Neural cell (in vitro differentiated cells): ENCODE data around the gene C1orf185.

Source experiments
- EP300 ChIP-seq: fragments of 450-650 bp; conservative IDR thresholded peaks from 2 replicates; pipeline ENCODE4 v1.6.1; 2014; ENCODE audit warnings: antibody characterized with exemption, mild to moderate bottlenecking, moderate library complexity; ENCODE audit not compliant: poor library complexity, severe bottlenecking
- EZH2 ChIP-seq: fragments of 200-600, 300-800 bp; shearing (Covaris generic), sonication (generic); IDR thresholded peaks from 2 replicates; pipeline ENCODE4 v1.6.1; 2014; ENCODE audit warnings: antibody characterized with exemption, low read length, borderline replicate concordance, mild to moderate bottlenecking; ENCODE audit not compliant: insufficient read depth, poor library complexity, severe bottlenecking
- MXI1 ChIP-seq: fragments of 450-650 bp; conservative IDR thresholded peaks from 2 replicates; pipeline ENCODE4 v1.6.1; 2014; ENCODE audit warnings: antibody characterized with exemption, mild to moderate bottlenecking; ENCODE audit not compliant: poor library complexity, severe bottlenecking
- POLR2AphosphoS5 ChIP-seq: IDR thresholded peaks from 2 replicates; pipeline ENCODE4 v1.6.1; 2012
- RAD21 ChIP-seq: fragments of 450-650 bp; conservative IDR thresholded peaks from 2 replicates; pipeline ENCODE4 v1.6.1; 2014; ENCODE audit warnings: antibody characterized with exemption, mild to moderate bottlenecking, moderate library complexity
- SMC3 ChIP-seq: fragments of 450-650 bp; conservative IDR thresholded peaks from 2 replicates; pipeline ENCODE4 v1.6.1; 2014; ENCODE audit warnings: antibody characterized with exemption, mild to moderate bottlenecking, moderate library complexity; ENCODE audit not compliant: poor library complexity
- TAF1 ChIP-seq: IDR thresholded peaks from 2 replicates; pipeline ENCODE4 v1.6.1; 2012; ENCODE audit warnings: low read depth
- TF ChIP-seq, protein P1 (sequence below): fragments of 450-650 bp; IDR thresholded peaks from 2 replicates; pipeline ENCODE4 v1.5.1; 2014; ENCODE audit warnings: antibody characterized with exemption, mild to moderate bottlenecking, moderate library complexity; ENCODE audit not compliant: poor library complexity, severe bottlenecking
- TF ChIP-seq, protein P2 (sequence below): IDR thresholded peaks from 2 replicates; pipeline ENCODE4 v1.6.1; 2012; ENCODE audit warnings: borderline replicate concordance

DNA sequence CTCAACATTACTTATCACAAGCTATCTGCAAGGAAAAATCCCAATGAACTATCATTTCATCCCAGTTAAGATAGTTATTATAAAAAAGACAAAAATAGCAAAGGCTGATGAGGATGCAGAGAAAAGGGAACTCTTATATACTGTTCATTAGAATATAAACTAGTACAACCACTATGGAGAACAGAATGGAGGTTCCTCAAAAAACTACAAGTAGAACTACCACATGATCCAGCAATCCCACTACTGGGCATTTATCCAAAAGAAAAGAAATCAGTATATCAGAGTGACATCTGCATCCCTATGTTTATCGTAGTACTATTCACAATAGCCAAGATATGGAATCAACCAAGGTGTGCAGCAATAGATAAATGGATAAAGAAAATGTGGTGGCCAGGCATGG lies 4.9 kb upstream of the C1orf185 start:
- TF ChIP-seq, protein P1, sequence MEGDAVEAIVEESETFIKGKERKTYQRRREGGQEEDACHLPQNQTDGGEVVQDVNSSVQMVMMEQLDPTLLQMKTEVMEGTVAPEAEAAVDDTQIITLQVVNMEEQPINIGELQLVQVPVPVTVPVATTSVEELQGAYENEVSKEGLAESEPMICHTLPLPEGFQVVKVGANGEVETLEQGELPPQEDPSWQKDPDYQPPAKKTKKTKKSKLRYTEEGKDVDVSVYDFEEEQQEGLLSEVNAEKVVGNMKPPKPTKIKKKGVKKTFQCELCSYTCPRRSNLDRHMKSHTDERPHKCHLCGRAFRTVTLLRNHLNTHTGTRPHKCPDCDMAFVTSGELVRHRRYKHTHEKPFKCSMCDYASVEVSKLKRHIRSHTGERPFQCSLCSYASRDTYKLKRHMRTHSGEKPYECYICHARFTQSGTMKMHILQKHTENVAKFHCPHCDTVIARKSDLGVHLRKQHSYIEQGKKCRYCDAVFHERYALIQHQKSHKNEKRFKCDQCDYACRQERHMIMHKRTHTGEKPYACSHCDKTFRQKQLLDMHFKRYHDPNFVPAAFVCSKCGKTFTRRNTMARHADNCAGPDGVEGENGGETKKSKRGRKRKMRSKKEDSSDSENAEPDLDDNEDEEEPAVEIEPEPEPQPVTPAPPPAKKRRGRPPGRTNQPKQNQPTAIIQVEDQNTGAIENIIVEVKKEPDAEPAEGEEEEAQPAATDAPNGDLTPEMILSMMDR: no peak
- TF ChIP-seq, protein P2, sequence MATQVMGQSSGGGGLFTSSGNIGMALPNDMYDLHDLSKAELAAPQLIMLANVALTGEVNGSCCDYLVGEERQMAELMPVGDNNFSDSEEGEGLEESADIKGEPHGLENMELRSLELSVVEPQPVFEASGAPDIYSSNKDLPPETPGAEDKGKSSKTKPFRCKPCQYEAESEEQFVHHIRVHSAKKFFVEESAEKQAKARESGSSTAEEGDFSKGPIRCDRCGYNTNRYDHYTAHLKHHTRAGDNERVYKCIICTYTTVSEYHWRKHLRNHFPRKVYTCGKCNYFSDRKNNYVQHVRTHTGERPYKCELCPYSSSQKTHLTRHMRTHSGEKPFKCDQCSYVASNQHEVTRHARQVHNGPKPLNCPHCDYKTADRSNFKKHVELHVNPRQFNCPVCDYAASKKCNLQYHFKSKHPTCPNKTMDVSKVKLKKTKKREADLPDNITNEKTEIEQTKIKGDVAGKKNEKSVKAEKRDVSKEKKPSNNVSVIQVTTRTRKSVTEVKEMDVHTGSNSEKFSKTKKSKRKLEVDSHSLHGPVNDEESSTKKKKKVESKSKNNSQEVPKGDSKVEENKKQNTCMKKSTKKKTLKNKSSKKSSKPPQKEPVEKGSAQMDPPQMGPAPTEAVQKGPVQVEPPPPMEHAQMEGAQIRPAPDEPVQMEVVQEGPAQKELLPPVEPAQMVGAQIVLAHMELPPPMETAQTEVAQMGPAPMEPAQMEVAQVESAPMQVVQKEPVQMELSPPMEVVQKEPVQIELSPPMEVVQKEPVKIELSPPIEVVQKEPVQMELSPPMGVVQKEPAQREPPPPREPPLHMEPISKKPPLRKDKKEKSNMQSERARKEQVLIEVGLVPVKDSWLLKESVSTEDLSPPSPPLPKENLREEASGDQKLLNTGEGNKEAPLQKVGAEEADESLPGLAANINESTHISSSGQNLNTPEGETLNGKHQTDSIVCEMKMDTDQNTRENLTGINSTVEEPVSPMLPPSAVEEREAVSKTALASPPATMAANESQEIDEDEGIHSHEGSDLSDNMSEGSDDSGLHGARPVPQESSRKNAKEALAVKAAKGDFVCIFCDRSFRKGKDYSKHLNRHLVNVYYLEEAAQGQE: no peak
- no peak for TF ChIP-seq SMC3
- no peak for TF ChIP-seq EP300
- TF ChIP-seq MXI1: no peak
- TF ChIP-seq POLR2AphosphoS5: no peak
- TF ChIP-seq EZH2: no peak
- no peak for TF ChIP-seq TAF1
- TF ChIP-seq RAD21: no peak
